ENCODE data around the gene TRIP13. TPM values are rescaled to one million over a fixed set of nuclear protein-coding genes. Genes with fewer than 3 reads are reported as not detected.
"Not testable (repeated sequence)": the region's sequence is repeated elsewhere in the genome, so short reads cannot be mapped to it uniquely, and the experiment has no call there.

Gene TRIP13
- polyA plus RNA-seq, 1 experiment: 20.4 TPM

- no peak for DNase-seq (ENCODE audit: low read depth)
- H3K27me3 ChIP-seq (ENCODE audit: control insufficient read depth, insufficient read depth, low read length): peaks cover 2% of the 10 kb centered on the region
- H3K36me3 ChIP-seq (ENCODE audit: control insufficient read depth, insufficient read depth, low read length): no peaks in the 10 kb centered on the region
- H3K4me3 ChIP-seq (ENCODE audit: low read depth, low read length): no peak overlapping the region
- no peak for TF ChIP-seq CTCF (IDR thresholded peaks at IDR 0.05; ENCODE audit: insufficient read depth, low read depth, low read length)
- ChIA-PET POLR2A (no interaction called here), CTCF (no interaction called here)
Observed at GRCh38 chr5:852018-852417, 40.7 kb upstream of the TRIP13 start.

- Histone ChIP-seq H3K27me3 (ENCODE audit: control insufficient read depth, insufficient read depth, low read length) (peaks cover 2% of the 10 kb centered on the region), H3K4me3 (ENCODE audit: low read depth, low read length) (no peak overlapping the region), H3K36me3 (ENCODE audit: control insufficient read depth, insufficient read depth, low read length) (no peaks in the 10 kb centered on the region)
- DNase-seq (ENCODE audit: low read depth): no peak
- CTCF ChIA-PET: no interaction called here
- no peak for TF ChIP-seq CTCF (IDR thresholded peaks at IDR 0.05; ENCODE audit: insufficient read depth, low read depth, low read length)
- POLR2A ChIA-PET: no interaction called here
Observed at GRCh38 chr5:852431-853401, 40.0 kb upstream of the TRIP13 start.

- POLR2A ChIA-PET; H3K27me3 ChIP-seq (ENCODE audit: control insufficient read depth, insufficient read depth, low read length); CTCF ChIA-PET; H3K4me3 ChIP-seq (ENCODE audit: low read depth, low read length); H3K36me3 ChIP-seq (ENCODE audit: control insufficient read depth, insufficient read depth, low read length); DNase-seq (ENCODE audit: low read depth): not testable (repeated sequence)
Observed at GRCh38 chr5:853416-854090, 39.1 kb upstream of the TRIP13 start.

- H3K27me3 ChIP-seq (ENCODE audit: control insufficient read depth, insufficient read depth, low read length): peaks cover 2% of the 10 kb centered on the region
Observed at GRCh38 chr5:854217-854616, 38.5 kb upstream of the TRIP13 start.

GRCh38 chr5:854966-855743, 37.5 kb upstream of the TRIP13 start:
- H3K4me3 ChIP-seq (ENCODE audit: low read depth, low read length): no peak overlapping the region
- H3K36me3 ChIP-seq (ENCODE audit: control insufficient read depth, insufficient read depth, low read length): 0 out of 2 replicates have a peak, but pooled peaks cover 1% of the 10 kb centered on the region
- ChIA-PET POLR2A (no interaction called here), CTCF (no interaction called here)
- TF ChIP-seq CTCF (IDR thresholded peaks at IDR 0.05; ENCODE audit: insufficient read depth, low read depth, low read length): no peak
- peaks cover 2% of the 10 kb centered on the region; the same call in 1 of the 2 replicates for H3K27me3 ChIP-seq (ENCODE audit: control insufficient read depth, insufficient read depth, low read length)
- DNase-seq (ENCODE audit: low read depth): no peak

More at GRCh38 chr5:854217-854616, 38.5 kb upstream of the TRIP13 start:
- no peak for TF ChIP-seq CTCF (IDR thresholded peaks at IDR 0.05; ENCODE audit: insufficient read depth, low read depth, low read length)
- no peak for DNase-seq (ENCODE audit: low read depth)
- CTCF ChIA-PET: no interaction called here
- no peaks in the 10 kb centered on the region for H3K36me3 ChIP-seq (ENCODE audit: control insufficient read depth, insufficient read depth, low read length)
- POLR2A ChIA-PET: no interaction called here
- no peak overlapping the region for H3K4me3 ChIP-seq (ENCODE audit: low read depth, low read length)
